ENCODE results near the gene GADD45A.

- TF ChIP-seq CTCF (IDR thresholded peaks at IDR 0.05) (no peak), POLR2A (IDR thresholded peaks at IDR 0.05) (no peak)
These were observed 2.2 kb downstream of the GADD45A start for GRCh38 chr1:67687198-67687545.

Measured in right lobe of liver (tissue), 4 donors.